Measurements from ENCODE around the gene ACE2.
"Not testable (repeated sequence)": the region's sequence is repeated elsewhere in the genome, so short reads cannot be mapped to it uniquely, and the experiment has no call there.

ACE2 gene

DNA sequence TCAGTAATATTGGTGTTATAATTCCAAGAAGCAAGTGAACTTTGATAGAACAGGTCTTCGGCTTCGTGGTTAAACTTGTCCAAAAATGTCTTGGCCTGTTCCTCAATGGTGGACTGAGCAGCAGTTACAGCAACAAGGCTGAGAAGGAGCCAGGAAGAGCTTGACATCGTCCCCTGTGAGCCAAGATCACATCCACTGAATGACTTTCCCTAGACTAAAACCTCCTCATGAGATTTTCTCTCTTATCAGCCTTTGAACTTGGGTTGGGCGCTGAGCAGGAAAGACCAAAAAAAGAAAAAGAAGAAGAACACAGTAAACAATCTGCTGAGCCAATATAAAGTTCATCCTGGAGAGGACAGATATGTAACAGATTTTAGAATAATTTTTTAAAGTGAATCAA is at the start of gene ACE2:
ACE2 (minus strand) TSS at position 216 of the 400 bp plus-strand sequence; CDS start at position 167, 49 bp downstream.
- DNase-seq (ENCODE audit: low spot score) = no peak

GRCh38 chrX:15647510-15647909 is 46.8 kb upstream of the ACE2 start:
- DNase-seq (ENCODE audit: low spot score) = not testable (repeated sequence)

DNA sequence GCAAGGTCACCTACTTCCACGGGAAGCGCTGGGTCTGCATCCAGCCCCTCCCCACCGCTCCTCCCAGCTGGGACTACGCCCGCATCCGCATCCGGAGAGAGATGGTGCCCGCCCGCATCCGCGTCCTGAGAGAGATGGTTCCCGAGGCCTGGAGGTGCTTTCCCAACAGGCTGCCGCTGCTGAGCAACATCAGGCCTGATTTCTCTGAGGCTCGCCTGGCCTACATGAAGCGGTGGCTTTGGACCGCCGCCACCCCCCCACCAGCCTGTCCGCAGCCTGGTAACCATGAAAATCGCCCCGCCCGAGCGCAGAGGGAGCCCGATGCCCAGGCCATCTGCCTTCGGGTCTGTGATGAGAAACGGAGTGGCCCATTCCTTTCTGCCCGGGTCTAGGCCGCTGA is 45.8 kb upstream of the ACE2 start:
- DNase-seq (ENCODE audit: low spot score) = no peak

- DNase-seq (ENCODE audit: low spot score) = no peak
Observed at GRCh38 chrX:15646031-15646430, 45.3 kb upstream of the ACE2 start.

- DNase-seq (ENCODE audit: low spot score) = no peak
Observed at GRCh38 chrX:15645266-15645665, 44.5 kb upstream of the ACE2 start.

- DNase-seq (ENCODE audit: low spot score) = no peak
Observed at GRCh38 chrX:15644560-15644872, 43.8 kb upstream of the ACE2 start.

- no peak for DNase-seq (ENCODE audit: low spot score)
Observed at GRCh38 chrX:15643786-15644559, 43.2 kb upstream of the ACE2 start.

DNA sequence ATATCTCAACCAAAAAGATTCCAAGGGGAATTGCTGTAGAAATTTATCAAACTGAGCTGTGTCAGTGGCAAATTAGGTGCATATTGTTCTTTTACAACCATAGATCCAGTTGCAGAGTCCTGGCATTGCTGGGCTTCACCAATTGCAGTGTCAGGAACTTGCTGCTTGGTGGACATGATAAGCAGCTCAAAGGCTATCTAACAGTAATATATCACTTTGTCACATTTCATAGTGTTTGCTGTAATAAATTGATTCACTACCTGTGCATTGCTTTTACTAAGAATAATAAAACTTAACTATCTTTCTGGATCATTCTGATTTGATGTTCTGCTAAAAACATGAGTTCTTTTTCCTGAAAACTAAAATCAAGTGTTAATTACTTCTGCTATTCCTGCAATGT is 30.9 kb upstream of the ACE2 start:
- no peak for DNase-seq (ENCODE audit: low spot score)

DNA sequence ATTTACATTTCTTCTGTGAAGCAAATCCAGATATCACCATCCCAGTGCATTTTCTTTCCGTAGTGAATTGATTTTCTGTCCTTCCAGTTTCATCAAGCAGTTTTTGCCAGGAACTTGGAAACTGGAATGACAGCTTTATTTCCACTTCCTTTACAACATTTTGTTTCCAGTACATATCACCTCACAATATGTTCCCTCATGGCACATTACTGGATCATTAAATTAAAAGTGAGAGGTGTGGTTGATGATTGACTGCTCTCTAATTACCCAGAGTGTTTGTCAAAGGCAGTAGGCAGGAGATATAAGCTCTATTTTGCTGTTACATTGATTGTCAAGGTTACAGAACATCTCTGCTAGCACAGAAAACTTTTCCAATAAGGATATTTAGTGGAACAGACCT is 22.3 kb upstream of the ACE2 start:
- no peak for DNase-seq (ENCODE audit: low spot score)

DNA sequence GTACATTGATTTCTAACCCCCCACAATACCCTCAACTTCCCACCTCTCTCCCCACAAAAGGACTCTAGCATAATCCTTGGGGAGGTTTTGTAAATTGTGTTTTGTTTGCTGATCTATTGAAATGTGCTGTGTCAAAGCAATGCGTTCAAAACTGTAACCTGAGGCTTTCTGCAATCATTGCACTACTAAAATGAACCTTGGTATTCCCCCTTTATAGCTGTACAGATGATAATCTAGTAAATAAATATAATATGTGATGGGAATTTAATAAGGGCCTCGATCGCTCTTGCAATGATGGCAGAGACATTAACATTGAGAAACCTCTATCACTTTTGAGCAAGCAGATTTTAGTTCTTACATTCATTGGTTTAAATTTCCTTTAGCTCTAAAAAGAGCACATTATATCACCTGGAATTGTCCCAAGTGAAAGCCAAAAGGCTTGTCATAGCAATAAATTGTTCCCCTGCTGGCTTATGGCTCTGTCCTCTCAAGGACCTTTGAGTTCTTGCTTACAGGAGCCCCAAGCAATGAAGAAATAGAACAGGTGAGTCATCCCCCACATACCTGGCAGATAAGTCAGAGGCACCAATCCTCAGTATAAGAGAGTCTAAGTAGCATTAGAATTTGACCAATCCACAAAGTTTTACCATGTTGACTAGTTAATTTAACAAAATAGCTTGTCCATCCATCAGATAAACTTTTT is 18.4 kb upstream of the ACE2 start:
- no peak for DNase-seq (ENCODE audit: low spot score)

GRCh38 chrX:15617111-15617510 is 16.4 kb upstream of the ACE2 start:
- DNase-seq (ENCODE audit: low spot score) = no peak

GRCh38 chrX:15616531-15616930 is 15.8 kb upstream of the ACE2 start:
- no peak for DNase-seq (ENCODE audit: low spot score)

DNA sequence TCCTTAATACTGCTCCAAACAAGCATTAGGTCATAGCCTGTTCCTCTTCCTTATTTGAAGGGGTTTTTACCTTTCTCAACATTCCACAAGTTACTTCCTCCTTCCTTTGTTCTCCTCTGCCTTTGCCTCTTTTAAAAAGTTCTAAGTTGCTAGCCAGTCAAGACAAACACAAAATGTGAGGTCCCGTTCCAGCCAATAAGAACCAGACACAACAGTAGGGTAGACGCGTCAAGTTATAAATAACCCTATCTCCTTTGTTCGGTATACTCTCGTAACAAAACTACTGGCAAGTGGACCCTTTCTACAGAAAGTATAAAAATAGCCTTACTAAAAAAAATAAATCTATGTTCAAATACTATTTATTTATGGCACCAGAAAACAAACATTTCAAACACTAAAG is 6.3 kb upstream of the ACE2 start:
- no peak for DNase-seq (ENCODE audit: low spot score)

- DNase-seq (ENCODE audit: low spot score) = no peak
Observed at GRCh38 chrX:15606136-15606535, 5.4 kb upstream of the ACE2 start.

DNA sequence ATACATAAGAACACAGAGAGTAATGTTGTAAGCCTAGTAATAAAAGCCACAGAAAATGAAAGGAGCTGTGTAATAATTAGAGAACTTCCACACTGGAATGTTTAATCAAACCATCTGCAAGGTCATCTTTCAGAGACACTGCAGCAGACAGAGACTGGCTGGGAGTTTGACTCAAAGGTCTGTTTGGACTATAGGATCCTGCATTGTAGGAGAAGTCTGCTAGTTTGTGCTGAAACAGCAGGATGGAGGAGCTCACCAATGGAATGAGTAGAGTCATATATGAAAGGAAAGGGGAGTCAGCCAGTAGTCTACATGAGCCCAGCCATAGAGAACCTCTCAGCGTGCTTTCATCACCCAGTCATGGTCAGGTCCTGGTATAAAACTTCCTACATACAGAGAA is 4.5 kb upstream of the ACE2 start:
- no peak for DNase-seq (ENCODE audit: low spot score)

DNA sequence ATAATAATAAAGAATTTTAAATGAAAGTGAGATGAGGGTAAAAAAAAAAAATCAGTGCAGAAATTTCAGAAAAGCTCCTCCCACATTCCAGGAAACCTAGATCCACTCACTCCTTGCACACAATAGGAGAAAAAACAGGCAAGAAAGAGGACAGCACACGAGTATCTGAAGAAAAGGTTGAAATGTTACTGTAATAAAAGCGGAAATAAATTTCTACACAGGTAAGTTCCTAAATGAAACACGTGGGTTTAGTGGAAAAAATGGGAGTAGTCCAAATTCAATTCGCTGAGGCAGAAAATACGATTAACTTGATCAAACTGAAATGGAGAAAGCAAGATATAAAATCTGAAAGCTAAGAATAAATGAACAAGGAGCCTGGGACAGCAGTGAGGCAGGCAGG is 2.0 kb upstream of the ACE2 start:
- no peak for DNase-seq (ENCODE audit: low spot score)

- no peak for DNase-seq (ENCODE audit: low spot score)
Observed at GRCh38 chrX:15601932-15602331, 1.2 kb upstream of the ACE2 start.

DNA sequence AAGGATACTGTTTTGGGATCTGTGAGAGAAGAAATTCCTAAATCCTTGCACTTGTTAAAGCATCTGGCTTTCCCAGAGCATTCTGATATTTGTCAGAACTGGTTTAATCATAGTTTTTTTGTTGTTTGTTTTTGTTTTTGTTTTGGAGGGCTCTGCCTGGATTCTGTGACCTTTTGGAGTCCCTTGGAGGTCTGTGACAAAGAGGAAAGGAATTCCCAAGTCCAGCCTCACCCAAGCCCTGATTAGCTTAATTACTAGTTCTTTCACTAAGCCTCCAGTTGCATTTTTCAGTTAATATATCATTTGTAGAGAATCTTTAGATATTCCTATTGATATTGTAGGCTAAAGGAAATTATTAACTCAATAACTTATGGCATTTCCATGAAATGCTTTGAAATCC is 711 bp downstream of the ACE2 start:
- no peak for DNase-seq (ENCODE audit: low spot score)

DNA sequence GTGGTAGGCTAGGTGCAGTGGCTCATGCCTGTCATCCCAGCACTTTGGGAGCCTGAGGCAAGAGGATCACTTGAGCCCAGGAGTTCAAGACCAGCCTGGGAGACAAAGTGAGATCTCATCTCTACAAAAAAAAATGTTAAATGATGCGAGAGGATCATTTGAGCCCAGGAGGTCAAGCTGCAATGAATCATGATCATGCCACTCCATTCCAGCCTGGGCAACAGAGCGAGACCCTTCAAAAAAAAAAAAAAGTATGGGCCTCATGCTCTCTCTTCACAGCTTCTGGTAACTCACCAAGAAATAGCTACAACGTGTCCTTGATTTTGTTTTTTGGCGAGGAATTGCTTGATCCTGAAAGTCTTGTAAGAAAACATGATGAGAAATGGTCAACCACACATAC is 1.3 kb downstream of the ACE2 start:
- no peak for DNase-seq (ENCODE audit: low spot score)

- DNase-seq (ENCODE audit: low spot score) = no peak
Observed at GRCh38 chrX:15598026-15598425, 2.7 kb downstream of the ACE2 start.

DNA sequence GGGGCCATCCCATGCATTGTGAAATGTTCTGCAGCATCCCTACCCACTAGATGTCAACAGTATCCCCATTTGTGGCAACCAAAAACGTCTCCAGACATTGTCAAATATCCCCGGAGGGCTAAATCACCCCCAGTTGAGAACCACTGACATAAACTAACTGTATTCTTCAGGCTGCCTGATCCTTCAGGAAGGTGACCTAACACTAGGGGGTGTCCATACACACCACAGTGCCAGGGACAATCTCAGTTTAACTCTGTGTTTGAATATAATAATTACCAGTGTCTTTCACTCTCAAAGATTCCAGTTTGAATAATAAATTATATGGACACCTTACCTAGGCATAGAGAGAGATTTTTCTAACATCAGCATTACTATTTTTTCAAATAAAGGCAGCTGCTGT is 6.4 kb downstream of the ACE2 start:
- DNase-seq (ENCODE audit: low spot score) = no peak

DNA sequence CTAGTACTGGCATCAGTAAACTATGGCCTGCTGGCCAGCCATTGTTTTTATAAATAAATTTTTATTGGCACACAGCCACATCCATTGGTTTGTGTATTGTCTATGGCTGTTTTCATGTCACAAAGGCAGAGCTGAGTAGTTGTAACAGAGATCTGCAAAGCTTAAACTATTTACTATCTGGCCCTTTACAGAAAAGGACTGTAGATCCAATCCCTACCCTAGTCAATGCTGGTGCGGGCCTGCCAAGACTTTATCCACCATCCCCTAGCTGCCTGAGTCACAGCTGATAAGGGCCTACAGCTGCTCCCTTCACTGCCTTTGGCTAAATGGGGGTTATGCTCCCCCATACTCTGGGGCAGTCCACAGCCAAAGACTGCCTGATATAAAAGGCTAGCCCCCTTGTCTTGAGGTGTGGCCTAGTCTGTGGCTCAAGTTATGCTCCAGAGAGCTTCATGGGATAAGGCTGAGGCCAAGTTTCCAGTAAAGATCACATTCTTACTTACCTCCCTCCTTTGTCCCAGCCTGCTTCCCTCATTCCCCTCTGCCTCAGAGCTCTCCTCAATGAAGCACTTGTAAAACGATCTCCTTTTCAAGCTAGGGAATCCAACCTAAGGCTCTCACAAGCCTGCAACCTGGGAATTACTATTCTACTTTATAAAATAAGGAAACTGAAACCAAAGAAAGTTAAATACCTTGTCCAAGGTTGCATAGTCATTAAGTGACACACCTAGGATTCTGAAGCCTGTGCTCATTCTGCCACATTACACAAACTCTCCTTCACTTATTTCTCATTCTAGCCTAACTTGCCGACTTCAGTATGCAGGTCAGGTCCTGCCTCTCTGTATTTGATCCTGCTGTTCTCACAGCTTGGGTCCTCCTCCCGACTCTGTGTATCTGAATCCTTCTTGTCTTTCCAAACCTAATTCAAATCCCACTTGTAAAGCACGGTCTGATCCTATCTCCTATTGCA is 20.7 kb downstream of the ACE2 start:
- DNase-seq (ENCODE audit: low spot score) = no peak

DNA sequence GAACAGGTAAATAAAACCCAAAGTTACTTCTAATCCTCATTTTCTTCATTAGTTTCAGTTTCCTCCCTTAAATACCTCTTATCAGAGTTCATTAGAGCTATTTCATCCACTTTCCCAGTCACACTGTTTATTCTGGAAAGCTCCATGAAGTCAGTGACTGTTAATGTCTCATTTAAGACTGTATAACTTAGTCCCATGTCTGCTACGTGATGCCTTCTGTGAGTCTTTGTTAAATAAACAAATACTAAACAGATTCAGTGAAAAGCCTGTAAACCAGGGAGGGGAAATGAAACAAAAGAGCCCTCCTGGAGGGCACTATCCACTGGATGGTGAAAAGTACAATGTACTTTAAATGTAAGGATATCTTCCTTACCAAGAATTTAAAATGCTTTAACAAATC is 24.7 kb downstream of the ACE2 start:
- DNase-seq (ENCODE audit: low spot score) = no peak

Measured in HuH-7 (cell line).